Measurements from ENCODE around the gene RTN4R. TPM values are rescaled to one million over a fixed set of nuclear protein-coding genes. Genes with fewer than 3 reads are reported as not detected.

The RTN4R gene
- total RNA-seq, 1 experiment from 2014 or later: 15.6 TPM

GRCh38 chr22:20201837-20202392 lies 66.2 kb downstream of the RTN4R start:
- DNase-seq (ENCODE audit: low spot score): no peak

- DNase-seq (ENCODE audit: low spot score): no peak
Measured at GRCh38 chr22:20199906-20200305, 68.2 kb downstream of the RTN4R start.

GRCh38 chr22:20199413-20199842 lies 68.7 kb downstream of the RTN4R start:
- DNase-seq (ENCODE audit: low spot score): no peak

- no peak for DNase-seq (ENCODE audit: low spot score)
Measured at GRCh38 chr22:20198557-20199319, 69.4 kb downstream of the RTN4R start.

GRCh38 chr22:20197407-20198030 lies 70.6 kb downstream of the RTN4R start:
- DNase-seq (ENCODE audit: low spot score): no peak

- DNase-seq (ENCODE audit: low spot score): no peak
Measured at GRCh38 chr22:20196094-20196842, 71.8 kb downstream of the RTN4R start.

GRCh38 chr22:20194681-20195593 lies 73.2 kb downstream of the RTN4R start:
- no peak for DNase-seq (ENCODE audit: low spot score)

- DNase-seq (ENCODE audit: low spot score): no peak
Measured at GRCh38 chr22:20193761-20194494, 74.2 kb downstream of the RTN4R start.

GRCh38 chr22:20192972-20193760 lies 75.0 kb downstream of the RTN4R start:
- DNase-seq (ENCODE audit: low spot score): no peak

- DNase-seq (ENCODE audit: low spot score): no peak
Measured at GRCh38 chr22:20192293-20192971, 75.7 kb downstream of the RTN4R start.

- no peak for DNase-seq (ENCODE audit: low spot score)
Measured at GRCh38 chr22:20191803-20192202, 76.3 kb downstream of the RTN4R start.

Other genes starting within 250 kb of the RTN4R start
- 29.6 and 36.3 TPM in 2 replicates for gene TANGO2, start 247.2 kb downstream of the RTN4R start, total RNA-seq (2014; rRNA removed; shearing (Covaris generic))
- gene DGCR8, start 188.1 kb downstream of the RTN4R start, total RNA-seq (2014; rRNA removed; shearing (Covaris generic)): 16.2 and 20.1 TPM in 2 replicates
- gene RANBP1, start 152.2 kb downstream of the RTN4R start, total RNA-seq (2014; rRNA removed; shearing (Covaris generic)): 430 and 525 TPM in 2 replicates
- gene TRMT2A, start 151.1 kb downstream of the RTN4R start, total RNA-seq (2014; rRNA removed; shearing (Covaris generic)): 30.8 and 31.1 TPM in 2 replicates
- gene ZDHHC8, start 136.5 kb downstream of the RTN4R start, total RNA-seq (2014; rRNA removed; shearing (Covaris generic)): 4.3 and 8.6 TPM in 2 replicates
- gene CCDC188, start 117.3 kb downstream of the RTN4R start, total RNA-seq (2014; rRNA removed; shearing (Covaris generic)): not detected in 2 replicates
- gene DGCR6L, start 51.7 kb upstream of the RTN4R start, total RNA-seq (2014; rRNA removed; shearing (Covaris generic)): 43.7 and 48.2 TPM in 2 replicates
- gene ZNF74, start 125.8 kb upstream of the RTN4R start, total RNA-seq (2014; rRNA removed; shearing (Covaris generic)): 8.5 and 10.8 TPM in 2 replicates
- 38.2 and 46.6 TPM in 2 replicates for gene SCARF2, start 169.5 kb upstream of the RTN4R start, total RNA-seq (2014; rRNA removed; shearing (Covaris generic))
- 12.0 and 13.6 TPM in 2 replicates for gene KLHL22, start 227.5 kb upstream of the RTN4R start, total RNA-seq (2014; rRNA removed; shearing (Covaris generic))
- 24.7 and 29.7 TPM in 2 replicates for gene MED15, start 239.3 kb upstream of the RTN4R start, total RNA-seq (2014; rRNA removed; shearing (Covaris generic))